WTC11 (cell line): ENCODE results near the gene CLK3. TPM values are rescaled to one million over a fixed set of nuclear protein-coding genes. Genes with fewer than 3 reads are reported as not detected.

Source experiments
- ARID4B ChIP-seq: sonication (generic); formaldehyde crosslinking; IDR thresholded peaks from 2 replicates; pipeline ENCODE4 v1.8.0; 2023; ENCODE audit warnings: missing genetic modification reagents, mild to moderate bottlenecking, borderline replicate concordance
- ATF2 ChIP-seq: sonication (generic); formaldehyde crosslinking; IDR thresholded peaks from 2 replicates; pipeline ENCODE4 v1.8.1; 2022; ENCODE audit warnings: low read depth, missing genetic modification reagents, borderline replicate concordance
- CREB1 ChIP-seq: sonication (generic); formaldehyde crosslinking; IDR thresholded peaks from 2 replicates; pipeline ENCODE4 v1.8.0; 2023; ENCODE audit warnings: mild to moderate bottlenecking, missing genetic modification reagents
- CREM ChIP-seq: sonication (generic); formaldehyde crosslinking; IDR thresholded peaks from 2 replicates; pipeline ENCODE4 v1.8.1; 2022; ENCODE audit warnings: mild to moderate bottlenecking, missing genetic modification reagents, moderate library complexity
- ESRRA ChIP-seq: sonication (generic); formaldehyde crosslinking; IDR thresholded peaks from 2 replicates; pipeline ENCODE4 v1.8.1; 2022; ENCODE audit warnings: mild to moderate bottlenecking, missing genetic modification reagents, borderline replicate concordance
- FOXK1 ChIP-seq: sonication (generic); formaldehyde crosslinking; IDR thresholded peaks from 2 replicates; pipeline ENCODE4 v1.8.0; 2022; ENCODE audit warnings: mild to moderate bottlenecking, moderate library complexity, missing genetic modification reagents
- FOXP1 ChIP-seq: sonication (generic); formaldehyde crosslinking; IDR thresholded peaks from 2 replicates; pipeline ENCODE4 v1.8.0; 2022; ENCODE audit warnings: missing genetic modification reagents, mild to moderate bottlenecking, moderate library complexity, borderline replicate concordance
- IRF1 ChIP-seq: sonication (generic); formaldehyde crosslinking; IDR thresholded peaks from 2 replicates; pipeline ENCODE4 v1.8.0; 2023; ENCODE audit warnings: missing genetic modification reagents
- IRF2 ChIP-seq: sonication (generic); formaldehyde crosslinking; IDR thresholded peaks from 2 replicates; pipeline ENCODE4 v1.8.0; 2022; ENCODE audit warnings: low read depth, missing genetic modification reagents, borderline replicate concordance
- JUN ChIP-seq: sonication (generic); formaldehyde crosslinking; IDR thresholded peaks from 2 replicates; pipeline ENCODE4 v1.8.0; 2023; ENCODE audit warnings: mild to moderate bottlenecking, missing genetic modification reagents
- MAX ChIP-seq: sonication (generic); formaldehyde crosslinking; IDR thresholded peaks from 2 replicates; pipeline ENCODE4 v1.8.0; 2022; ENCODE audit warnings: mild to moderate bottlenecking, missing genetic modification reagents
- MYBL2 ChIP-seq: sonication (generic); formaldehyde crosslinking; IDR thresholded peaks from 2 replicates; pipeline ENCODE4 v1.8.1; 2023; ENCODE audit warnings: mild to moderate bottlenecking, moderate library complexity, missing genetic modification reagents
- NFATC4 ChIP-seq: fragments of 250-450 bp; sonication (Bioruptor Pico); IDR thresholded peaks from 2 replicates; pipeline ENCODE4 v1.9.0; 2021; ENCODE audit warnings: mild to moderate bottlenecking
- PREB ChIP-seq: sonication (generic); formaldehyde crosslinking; IDR thresholded peaks from 2 replicates; pipeline ENCODE4 v1.8.1; 2022; ENCODE audit warnings: mild to moderate bottlenecking, missing genetic modification reagents, moderate library complexity, borderline replicate concordance
- SP1 ChIP-seq: sonication (generic); formaldehyde crosslinking; conservative IDR thresholded peaks from 2 replicates; pipeline ENCODE4 v1.8.1; 2022; ENCODE audit warnings: missing genetic modification reagents
- TEAD1 ChIP-seq: sonication (generic); formaldehyde crosslinking; IDR thresholded peaks from 2 replicates; pipeline ENCODE4 v1.8.0; 2022; ENCODE audit warnings: mild to moderate bottlenecking, missing genetic modification reagents
- TEAD4 ChIP-seq: sonication (generic); formaldehyde crosslinking; IDR thresholded peaks from 2 replicates; pipeline ENCODE4 v1.8.0; 2022; ENCODE audit warnings: mild to moderate bottlenecking, missing genetic modification reagents
- USF2 ChIP-seq: sonication (generic); formaldehyde crosslinking; IDR thresholded peaks from 2 replicates; pipeline ENCODE4 v1.8.1; 2023; ENCODE audit warnings: mild to moderate bottlenecking, missing genetic modification reagents, moderate library complexity
- ZBTB43 ChIP-seq: sonication (generic); formaldehyde crosslinking; IDR thresholded peaks from 2 replicates; pipeline ENCODE4 v1.8.1; 2023; ENCODE audit warnings: mild to moderate bottlenecking, missing genetic modification reagents
- ZMAT4 ChIP-seq: fragments of 250-450 bp; sonication (Bioruptor Pico); IDR thresholded peaks from 2 replicates; pipeline ENCODE4 v1.9.0; 2021; ENCODE audit warnings: mild to moderate bottlenecking
- ZNF138 ChIP-seq: sonication (generic); formaldehyde crosslinking; conservative IDR thresholded peaks from 2 replicates; pipeline ENCODE4 v1.8.1; 2022; ENCODE audit warnings: mild to moderate bottlenecking, moderate library complexity, missing genetic modification reagents
- total RNA-seq: library from RNA; stranded (reverse); gene quantifications from 3 replicates; pipeline ENCODE4 v1.2.3, GENCODE V29; 2021
- TF ChIP-seq, protein P1 (sequence below): sonication (generic); formaldehyde crosslinking; IDR thresholded peaks from 2 replicates; pipeline ENCODE4 v1.8.1; 2022; ENCODE audit warnings: low read depth, mild to moderate bottlenecking, moderate library complexity, missing genetic modification reagents, borderline replicate concordance
- TF ChIP-seq, protein P2 (sequence below): fragments of 200-600 bp; IDR thresholded peaks from 2 replicates; pipeline ENCODE4 v1.8.0; 2022; ENCODE audit warnings: antibody characterized with exemption

The CLK3 gene
- total RNA-seq, 1 experiment from 2014 or later: 48.1 TPM

GRCh38 chr15:74615508-74616365 lies at the start of gene CLK3 (continued):
- TF ChIP-seq ARID4B (peak; percentile 82; the same call in 1 of the 2 replicates), ATF2 (no peak; the same call in 1 of the 2 replicates), IRF1 (CRISPR knock-in tag) (no peak; the same call in 1 of the 2 replicates), FOXK1 (CRISPR knock-in tag) (peak; percentile 96), ZBTB43 (CRISPR knock-in tag) (no peak; the same call in 1 of the 2 replicates), MYBL2 (CRISPR knock-in tag) (peak; percentile 86; the same call in 1 of the 2 replicates), TEAD1 (CRISPR knock-in tag) (peak; percentile 86), PREB (CRISPR knock-in tag) (no peak; the same call in 1 of the 2 replicates), MAX (peak; percentile 72; the same call in 1 of the 2 replicates), SP1 (CRISPR knock-in tag) (peak; percentile 98), ZNF138 (CRISPR knock-in tag) (no peak), JUN (CRISPR knock-in tag) (no peak), ZMAT4 (no peak), IRF2 (no peak), CREM (CRISPR knock-in tag) (peak; percentile 94), FOXP1 (peak; percentile 76), ESRRA (0 out of 2 replicates have a peak, but pooled peaks have one; percentile 45), NFATC4 (CRISPR knock-in tag) (no peak), USF2 (CRISPR knock-in tag) (peak; percentile 67), TEAD4 (CRISPR knock-in tag) (0 out of 2 replicates have a peak, but pooled peaks have one; percentile 16), CREB1 (peak; percentile 78; the same call in 1 of the 2 replicates)
- TF ChIP-seq, protein P1, sequence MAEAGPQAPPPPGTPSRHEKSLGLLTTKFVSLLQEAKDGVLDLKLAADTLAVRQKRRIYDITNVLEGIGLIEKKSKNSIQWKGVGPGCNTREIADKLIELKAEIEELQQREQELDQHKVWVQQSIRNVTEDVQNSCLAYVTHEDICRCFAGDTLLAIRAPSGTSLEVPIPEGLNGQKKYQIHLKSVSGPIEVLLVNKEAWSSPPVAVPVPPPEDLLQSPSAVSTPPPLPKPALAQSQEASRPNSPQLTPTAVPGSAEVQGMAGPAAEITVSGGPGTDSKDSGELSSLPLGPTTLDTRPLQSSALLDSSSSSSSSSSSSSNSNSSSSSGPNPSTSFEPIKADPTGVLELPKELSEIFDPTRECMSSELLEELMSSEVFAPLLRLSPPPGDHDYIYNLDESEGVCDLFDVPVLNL: no peak
- TF ChIP-seq, protein P2, sequence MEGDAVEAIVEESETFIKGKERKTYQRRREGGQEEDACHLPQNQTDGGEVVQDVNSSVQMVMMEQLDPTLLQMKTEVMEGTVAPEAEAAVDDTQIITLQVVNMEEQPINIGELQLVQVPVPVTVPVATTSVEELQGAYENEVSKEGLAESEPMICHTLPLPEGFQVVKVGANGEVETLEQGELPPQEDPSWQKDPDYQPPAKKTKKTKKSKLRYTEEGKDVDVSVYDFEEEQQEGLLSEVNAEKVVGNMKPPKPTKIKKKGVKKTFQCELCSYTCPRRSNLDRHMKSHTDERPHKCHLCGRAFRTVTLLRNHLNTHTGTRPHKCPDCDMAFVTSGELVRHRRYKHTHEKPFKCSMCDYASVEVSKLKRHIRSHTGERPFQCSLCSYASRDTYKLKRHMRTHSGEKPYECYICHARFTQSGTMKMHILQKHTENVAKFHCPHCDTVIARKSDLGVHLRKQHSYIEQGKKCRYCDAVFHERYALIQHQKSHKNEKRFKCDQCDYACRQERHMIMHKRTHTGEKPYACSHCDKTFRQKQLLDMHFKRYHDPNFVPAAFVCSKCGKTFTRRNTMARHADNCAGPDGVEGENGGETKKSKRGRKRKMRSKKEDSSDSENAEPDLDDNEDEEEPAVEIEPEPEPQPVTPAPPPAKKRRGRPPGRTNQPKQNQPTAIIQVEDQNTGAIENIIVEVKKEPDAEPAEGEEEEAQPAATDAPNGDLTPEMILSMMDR: no peak
